Left renal cortex interstitium (tissue), 4 donors: ENCODE measurements around the gene MED27. TPM values are rescaled to one million over a fixed set of nuclear protein-coding genes. Genes with fewer than 3 reads are reported as not detected.

ENCODE experiments used
- DNase-seq, 4 donors: peaks; one replicate each; pipeline ENCODE4 v3.0.0-alpha.2; 2013; ENCODE audit warnings: low read depth in 4 of 4, low spot score in 2 of 4, missing footprints in 1 of 4
- polyA plus RNA-seq, 4 donors: library from polyadenylated mRNA; unstranded; fragments of 120-200 nt; gene quantifications; one replicate each; pipeline ENCODE4 v1.2.1, GENCODE V29; 2013; ENCODE audit not compliant: insufficient read length in 4 of 4

The MED27 gene, protein sequence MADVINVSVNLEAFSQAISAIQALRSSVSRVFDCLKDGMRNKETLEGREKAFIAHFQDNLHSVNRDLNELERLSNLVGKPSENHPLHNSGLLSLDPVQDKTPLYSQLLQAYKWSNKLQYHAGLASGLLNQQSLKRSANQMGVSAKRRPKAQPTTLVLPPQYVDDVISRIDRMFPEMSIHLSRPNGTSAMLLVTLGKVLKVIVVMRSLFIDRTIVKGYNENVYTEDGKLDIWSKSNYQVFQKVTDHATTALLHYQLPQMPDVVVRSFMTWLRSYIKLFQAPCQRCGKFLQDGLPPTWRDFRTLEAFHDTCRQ
- polyA plus RNA-seq = 10 to 100 TPM; 19.7 to 22.8 (median 21.7) TPM

DNA sequence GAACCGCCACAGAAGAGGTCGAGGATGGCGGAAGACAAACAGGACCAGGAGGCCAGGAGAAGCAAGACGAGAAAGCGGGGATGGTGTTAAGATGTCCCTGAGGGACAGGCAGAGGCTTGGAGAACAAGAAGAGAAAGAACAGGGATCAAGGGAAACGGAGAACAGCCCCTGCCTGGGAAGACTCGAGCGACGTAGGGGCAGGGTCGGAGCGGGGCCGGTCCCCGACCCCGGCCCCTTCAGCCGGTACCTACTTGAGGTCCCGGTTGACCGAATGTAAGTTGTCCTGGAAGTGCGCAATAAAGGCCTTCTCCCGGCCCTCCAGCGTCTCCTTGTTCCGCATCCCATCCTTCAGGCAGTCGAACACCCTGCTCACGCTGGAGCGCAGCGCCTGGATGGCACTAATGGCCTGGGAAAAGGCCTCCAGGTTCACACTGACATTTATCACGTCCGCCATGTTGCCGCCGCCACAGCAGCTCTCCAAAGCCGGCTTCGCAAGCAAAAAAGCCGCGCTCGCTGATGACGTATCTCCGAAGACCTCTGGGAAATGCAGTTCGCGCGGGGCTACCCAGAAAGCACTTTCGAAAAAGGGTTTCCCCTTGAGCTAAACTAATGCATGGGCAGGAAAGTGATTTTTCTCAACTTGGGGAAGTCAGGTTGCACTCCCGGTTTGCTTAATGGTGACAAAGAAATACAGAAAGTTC lies at the start of gene MED27:
TSS of gene MED27 (minus strand) at position 477 of the 701 bp plus-strand sequence. CDS start at position 454, 23 bp downstream.
- peak; percentile 66 to 90 (median 78) for DNase-seq

DNA sequence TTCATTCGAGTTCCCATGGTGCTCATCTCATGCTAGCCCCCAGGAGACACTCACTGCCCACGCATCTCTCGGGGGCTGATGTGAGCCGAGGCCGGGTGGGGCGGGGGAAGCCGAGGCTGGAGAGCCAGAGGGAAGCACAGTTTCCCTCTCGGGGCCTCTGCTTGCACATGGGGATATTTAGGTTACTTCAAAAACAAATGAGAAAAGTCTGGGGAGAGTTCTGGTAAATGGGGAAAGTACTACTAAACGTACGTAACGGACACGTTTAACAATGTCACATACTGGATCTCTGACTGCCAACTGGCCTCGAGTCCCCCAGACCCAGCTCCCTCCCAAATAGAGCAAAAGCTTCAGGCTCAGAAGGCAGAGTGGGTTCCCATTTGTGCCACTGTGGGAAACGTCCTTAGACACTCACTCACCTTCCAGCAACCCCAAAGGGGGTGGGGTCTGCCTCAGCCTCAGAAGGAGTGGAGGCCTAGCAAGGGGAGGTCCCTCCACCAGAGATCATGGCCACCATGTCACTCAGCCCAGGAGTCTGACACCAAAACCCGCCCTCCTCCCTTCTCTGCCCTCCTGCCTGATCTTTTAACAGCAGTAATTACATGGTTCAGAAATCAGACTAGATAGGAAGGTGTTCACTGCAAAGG lies 48.3 kb upstream of the MED27 start:
- DNase-seq = no peak

DNA sequence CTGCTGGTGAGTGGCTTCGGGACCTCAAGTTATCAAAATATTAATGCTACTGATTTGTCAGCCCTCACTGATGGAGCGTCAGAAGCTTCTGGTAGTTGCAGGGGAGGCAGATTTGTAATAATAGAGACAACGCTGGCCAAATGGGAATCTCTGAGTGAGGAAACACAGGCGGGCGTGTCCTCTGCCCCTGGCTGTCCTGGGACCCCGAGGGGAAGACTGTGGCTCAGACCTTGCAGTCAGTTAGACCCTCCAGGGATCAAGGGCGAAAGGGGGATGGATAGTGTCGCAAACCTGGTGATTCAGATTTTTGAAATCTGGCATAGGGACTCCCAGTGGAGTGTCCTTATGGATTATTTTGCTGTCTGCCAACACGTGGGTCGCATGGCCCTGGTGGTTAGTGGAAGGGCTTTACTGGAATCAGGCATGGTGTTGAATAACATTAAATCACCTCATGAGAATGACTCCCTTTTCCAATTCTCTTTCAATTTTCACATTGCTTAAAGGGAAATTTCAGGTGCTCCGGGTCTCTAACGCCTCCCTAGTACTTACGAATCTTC lies 47.1 kb upstream of the MED27 start:
- DNase-seq = no peak

DNA sequence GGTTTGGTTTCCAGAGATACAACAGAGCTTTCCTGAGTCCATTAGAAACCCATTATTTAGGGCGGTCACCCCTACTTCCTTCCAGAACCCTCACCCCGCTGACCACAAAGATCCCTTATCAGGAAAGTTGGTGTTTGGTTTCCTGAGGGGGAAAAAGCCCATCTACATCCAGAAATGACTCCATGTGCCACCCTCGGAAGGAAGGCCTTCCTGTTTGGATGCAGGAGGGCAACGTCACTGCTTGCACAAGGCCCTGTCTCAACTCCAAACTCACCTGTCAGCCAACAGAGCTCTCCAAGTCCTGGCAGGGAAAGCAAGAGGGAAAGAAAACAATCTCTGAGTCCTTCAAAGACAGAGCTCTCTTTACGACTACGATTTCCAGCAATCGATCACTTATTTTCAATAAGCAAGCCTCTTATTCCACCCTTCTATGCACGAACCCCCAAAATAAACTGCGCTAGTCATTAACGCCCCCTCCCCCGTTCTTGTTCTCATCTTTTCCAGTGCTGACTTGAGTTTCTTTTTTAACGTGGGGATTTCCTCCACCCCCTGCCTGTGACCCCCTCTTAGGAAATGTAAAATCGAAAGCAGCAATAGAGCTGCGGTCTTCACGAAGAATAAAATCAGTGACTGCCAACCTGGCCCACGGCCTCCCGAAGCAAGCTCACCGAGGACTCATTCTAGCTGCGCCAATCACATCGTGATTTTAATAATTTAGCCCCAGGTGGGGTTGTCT lies 46.4 kb upstream of the MED27 start:
- DNase-seq = no peak

DNA sequence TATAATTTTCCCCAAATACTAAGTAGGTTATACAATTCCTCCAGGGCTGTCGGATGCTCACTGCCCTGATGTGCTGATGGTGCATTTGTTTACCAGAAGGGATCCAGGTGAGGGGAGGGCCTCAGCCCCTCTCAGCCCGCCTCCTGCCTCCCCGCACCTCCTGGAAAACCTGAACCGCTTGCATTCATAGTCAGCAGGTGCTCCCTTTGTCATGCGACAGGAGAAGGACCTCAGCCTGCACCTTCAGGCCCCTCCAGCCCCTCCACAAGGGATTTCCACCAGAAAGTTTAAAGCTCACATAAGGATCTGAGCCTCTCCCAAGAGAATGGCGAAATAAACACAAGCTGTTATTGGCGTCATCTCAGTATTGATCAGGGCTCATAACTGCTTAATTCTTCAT lies 45.7 kb upstream of the MED27 start:
- no peak for DNase-seq

DNA sequence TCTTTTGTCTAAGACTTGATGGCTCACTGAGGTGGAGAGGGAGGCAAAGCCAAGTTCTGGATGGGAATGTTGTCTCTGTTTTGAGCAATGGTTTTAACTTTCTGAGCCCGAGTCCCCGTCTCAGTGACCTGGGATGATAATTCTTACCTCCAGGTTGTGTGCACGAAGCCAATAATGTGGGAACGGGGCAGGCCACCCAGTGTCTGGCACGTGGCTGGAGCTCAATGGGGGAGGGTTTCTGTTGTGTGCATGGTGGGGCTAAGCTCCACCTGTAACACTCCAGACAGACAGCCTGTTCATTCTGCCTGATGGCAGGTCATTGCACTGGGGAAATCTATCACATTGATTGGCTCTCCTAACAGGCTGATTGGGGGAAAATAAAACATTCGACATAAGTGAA lies 45.1 kb upstream of the MED27 start:
- DNase-seq = no peak

DNA sequence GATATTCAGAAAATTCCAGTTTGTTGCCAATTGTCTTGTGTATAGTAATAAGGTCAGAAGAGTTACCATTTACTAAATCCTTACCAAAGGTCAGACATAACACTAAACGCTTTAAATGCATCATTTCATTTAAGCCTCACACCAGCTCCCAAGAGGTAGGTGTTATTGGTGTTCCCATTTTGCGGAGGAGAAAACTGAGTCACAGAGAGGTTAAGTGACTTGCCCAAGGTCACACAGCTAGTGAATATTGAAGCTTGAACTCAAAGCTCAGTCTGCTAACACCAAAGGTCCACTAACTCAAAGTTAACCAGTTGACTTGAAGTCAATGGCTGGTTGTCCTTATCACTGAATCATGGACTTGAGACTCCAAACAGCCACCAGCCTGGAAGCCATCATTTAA lies 41.4 kb upstream of the MED27 start:
- DNase-seq = no peak

DNA sequence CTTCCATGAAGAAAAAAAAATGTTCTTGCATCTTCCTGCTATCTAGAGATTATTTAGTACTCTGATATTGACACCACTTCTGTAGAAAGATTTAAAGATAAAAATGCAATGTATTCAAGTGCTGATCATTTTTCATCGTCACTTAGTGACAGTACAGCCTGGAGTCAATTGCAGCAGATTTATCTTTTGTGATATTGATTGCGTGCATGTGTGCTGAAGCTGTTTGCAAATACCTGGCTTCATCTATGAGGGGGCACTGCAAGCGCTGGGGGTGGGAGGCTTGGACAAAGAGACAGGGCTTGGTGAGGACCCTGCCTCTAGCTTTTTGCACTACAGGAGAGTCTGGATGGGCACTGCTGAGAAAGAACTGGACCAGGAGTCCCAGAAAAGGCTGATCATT lies 38.0 kb upstream of the MED27 start:
- DNase-seq = no peak

DNA sequence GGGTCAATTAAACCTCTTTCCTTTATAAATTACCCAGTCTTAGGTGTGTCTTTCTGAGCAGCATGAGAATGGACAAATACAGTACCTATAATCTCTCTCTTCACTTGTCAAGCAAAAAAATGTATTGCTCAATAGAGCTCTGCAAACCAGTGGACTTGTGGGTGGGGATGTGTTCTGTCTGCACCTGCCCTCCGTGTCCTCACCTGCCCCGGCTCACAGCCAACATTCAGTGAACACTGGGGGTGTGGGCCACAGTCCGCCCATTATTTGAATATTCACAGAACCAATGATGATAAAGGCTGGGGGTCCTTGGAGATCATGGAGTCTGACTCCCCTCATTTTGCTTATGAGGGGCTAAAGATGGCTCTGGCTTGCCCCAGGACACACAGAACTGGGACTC lies 36.9 kb upstream of the MED27 start:
- DNase-seq = no peak

DNA sequence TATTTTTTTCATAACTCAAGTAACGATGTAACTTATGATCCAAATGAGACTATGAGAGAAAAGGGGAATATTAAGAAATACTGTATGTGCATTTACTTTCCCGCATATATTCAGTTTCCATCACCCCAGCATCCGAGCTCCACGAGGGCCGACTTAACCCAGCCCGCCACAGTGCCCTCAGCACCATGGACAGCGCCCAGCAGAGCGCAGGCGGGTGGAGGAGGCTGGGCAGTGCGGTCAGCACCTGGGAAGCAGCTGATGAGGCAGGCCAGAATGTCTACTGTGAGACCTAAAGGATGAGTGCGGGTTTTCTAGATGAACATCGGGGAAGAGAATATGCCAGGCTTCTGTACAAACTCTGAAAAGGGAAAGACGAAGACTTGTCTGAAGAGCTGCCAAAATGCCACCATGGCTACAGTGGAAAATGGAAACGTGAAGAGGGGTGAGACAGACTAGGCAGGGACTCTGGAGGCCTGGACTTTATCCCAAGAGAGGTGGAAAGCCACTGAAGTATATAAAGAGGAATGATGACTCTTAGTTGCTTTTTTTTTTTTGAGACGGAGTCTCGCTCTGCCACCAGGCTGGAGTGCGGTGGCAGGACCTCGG lies 34.5 kb upstream of the MED27 start:
- DNase-seq = peak in 3 of 4 donors; percentile 52 to 72 (median 54)

DNA sequence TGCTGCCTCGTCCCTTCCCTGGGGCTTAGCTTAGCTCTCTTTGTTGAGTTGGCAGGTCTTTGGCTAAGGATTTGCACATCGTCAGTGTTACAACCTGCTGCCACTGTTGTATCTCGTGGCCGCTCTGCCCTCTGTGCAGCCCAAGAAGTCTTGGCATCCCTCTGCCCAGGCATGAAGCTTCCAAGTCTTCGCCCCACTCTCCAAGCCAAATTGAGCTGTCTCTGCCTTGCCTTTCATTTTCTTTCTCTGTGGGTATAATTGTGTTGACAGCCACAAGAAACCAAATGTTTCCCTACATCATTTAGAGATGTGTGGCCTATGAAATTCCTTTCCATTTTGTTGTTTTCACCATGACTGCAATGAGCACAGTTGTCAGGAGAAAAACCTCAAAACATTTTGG lies 29.6 kb upstream of the MED27 start:
- DNase-seq = no peak

DNA sequence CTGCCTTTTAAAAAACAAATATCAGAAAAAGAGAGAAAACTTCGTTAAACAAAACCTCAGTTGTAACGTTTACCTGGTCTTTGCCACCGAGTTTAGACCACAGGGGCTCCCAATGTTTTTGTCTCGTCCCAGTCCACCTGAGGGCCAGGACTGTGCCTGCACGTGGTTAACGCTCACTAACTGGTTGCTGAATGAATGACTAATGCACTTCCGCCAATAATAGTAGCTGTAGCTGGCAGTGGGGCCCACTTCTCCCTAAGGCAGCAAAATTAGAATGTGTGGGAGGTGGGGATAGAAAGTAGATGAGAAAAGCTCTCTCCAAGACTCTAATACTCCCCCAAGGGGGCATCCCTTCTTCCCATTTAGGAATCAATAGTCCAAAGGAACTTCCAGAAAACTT lies 29.1 kb upstream of the MED27 start:
- no peak for DNase-seq

DNA sequence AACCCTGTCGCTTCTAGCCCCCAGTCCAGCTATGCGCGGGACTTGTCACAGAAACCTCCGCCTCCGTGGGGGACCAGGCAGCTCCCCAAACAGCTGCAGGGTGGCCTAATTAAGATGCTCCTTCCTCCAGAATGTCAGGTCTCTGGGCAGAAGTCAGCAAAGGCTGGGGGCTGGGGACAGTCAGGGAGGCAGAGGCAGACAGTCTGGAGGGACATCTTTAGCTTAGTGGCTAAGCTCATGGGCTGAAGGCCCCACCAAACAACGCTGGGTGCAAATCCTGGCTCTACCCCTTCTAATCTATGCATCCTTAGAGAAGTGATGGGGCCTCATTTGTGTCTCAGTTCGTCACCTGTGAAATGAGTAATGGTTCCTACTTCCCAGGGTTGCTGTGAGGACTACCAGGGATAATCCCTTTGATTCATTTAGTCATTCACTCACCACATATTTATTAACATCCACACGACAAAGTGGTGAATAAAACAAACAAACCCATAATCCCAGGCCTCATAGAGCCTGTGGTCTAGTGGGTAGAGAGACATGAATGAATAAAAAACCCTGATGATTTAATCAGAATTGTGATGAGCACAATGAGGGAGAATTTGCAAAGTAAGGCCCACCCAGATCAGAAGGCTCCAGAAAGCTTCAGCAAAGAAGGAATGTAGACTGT lies 20.2 kb upstream of the MED27 start:
- DNase-seq = no peak

DNA sequence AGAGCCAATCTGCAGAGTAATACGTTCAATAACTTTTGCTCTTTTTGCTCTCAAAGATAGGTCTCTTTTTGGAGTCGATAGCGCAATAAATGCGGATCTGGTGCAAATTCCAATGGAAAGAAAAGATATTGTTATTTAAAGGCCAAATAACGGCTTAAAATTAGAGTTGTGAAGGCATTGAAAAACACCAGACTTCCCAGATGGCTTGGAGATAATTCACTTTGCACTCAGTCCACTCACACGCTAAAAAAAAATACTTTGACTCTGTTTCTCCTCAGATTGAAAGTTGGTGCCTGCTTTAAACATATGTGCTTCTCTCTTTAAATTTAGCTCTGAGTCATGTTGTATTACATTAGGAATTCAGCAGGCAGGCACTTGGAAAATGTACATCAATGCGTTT lies 19.5 kb upstream of the MED27 start:
- DNase-seq = no peak

DNA sequence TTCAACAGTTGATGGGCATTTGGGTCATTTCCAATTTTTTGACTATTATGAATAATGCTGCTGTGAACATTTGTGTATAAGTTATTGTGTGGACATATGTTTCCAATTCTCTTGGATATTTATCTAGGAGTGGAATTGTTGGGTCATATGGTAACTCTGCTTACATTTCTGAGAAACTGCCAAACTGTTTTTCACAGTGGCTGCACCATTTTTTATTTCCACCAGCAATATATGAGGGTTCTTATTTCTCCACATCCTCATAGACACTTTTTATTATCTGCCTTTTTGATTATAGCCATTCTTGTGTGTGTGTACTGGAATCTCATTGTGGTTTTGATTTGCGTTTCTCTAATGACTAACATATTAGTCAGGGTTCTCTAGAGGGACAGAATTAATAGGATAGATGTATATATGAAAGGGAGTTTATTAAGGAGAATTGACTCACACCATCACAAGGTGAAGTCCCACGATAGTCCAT lies 14.7 kb upstream of the MED27 start:
- no peak for DNase-seq

DNA sequence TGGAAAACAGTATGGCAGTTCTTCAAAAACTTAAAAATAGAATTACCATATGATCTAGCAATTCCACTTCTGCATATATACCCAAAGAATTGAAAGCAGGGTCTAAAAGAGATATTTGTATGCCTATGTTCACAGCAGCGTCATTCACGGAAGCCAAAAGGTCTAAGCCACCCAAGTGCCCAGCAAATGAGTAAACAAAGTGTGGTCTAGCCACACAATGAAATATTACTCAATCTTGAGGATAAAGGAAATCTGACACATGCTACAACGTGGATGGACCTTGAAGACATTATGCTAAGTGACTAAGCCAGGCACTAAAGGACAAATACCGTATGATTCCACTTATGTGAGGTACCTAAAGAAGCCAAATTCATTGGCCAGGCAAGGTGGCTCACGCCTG lies 11.1 kb upstream of the MED27 start:
- DNase-seq = no peak

DNA sequence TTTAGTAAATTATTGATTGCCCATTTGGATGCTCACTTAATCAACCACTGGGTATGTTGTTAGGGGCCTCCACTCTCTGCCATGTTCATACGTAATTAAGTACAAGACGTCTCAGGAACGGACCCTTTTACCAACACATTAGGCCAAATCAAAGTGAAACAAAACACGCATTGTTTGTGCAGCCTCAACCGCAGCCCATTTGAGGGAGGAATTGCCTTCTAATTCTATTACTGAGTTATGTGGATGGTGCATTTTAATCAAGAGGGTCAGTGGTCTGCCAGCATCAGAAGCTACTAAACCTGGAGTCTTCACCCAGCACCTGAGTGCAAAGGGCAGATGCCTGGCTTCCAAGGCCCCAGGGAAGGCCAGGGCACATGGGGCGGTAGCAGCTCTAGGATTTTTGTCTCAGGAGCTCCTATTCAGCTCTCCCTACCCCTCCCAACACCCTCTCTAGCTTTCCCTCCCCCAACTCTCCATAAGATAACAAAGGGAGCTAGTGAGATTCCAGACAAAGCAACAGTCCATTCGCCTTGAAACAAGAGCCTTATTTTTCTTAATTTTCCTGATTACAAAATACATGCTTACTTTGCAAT lies 7.9 kb upstream of the MED27 start:
- DNase-seq = no peak

DNA sequence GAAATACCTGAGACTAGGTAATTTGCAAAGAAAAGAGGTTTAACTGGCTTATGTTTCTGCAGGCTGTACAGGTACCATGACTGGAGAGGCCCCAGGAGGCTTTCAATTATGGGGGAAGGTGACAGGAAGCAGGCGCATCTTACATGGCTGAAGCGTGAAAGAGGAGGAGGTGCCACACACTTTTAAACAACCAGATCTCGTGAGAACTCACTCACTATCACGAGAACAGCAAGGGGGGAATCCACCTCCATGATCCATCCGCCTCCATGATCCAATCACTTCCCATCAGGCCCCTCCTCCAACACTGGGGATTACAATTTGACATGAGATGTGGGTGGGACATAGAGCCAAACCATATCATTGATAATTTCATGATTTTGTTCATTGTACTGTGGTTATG lies 2.5 kb upstream of the MED27 start:
- DNase-seq = no peak

DNA sequence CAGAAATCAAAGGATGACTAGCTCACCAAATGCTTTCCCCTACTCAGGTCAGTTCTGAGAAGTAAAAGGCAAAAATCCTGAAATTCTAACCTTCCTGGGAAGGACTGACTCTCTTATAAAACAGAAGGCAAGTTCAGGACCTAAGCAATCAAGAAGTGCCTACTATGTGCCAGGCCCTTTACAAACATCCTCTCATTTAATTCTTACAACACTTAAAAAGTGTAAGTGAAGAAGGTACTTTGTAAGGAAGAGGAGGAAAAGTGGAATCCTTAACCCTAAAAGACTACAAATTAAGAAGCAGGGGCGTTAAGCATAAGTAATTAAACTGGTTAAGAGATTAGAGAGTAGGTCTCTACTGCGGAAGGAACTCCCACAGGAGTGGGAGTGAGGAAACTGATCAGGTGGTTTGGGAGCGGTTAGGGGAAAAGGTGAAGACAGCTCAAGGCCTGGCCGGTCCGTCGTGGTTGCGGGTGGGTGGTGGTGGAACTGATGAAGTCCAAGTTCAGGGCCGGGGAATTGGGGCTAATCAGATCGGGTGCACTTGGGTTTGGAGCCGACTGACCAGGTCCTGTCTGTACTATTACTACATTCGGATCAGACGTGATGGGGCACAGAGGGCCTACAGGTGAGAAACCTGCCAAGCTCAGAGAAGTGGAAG lies 839 bp downstream of the MED27 start:
- no peak for DNase-seq
